NCI-H2196 treated with DMSO at 0.1 percent for 48 hours (cell line): Measurements from ENCODE around the gene UBA7.
"Not testable (repeated sequence)": the region's sequence is repeated elsewhere in the genome, so short reads cannot be mapped to it uniquely, and the experiment has no call there.

ENCODE experiments used
- DNase-seq: peaks from one replicate; lab custom pipeline; 2025; ENCODE audit not compliant: unreplicated experiment; lab: John Stamatoyannopoulos, UW

The UBA7 gene

GRCh38 chr3:49813497-49814174 lies at the start of gene UBA7:
Gene UBA7, minus strand, starts transcription at chr3:49813953. Its CDS starts 166 bp downstream, at chr3:49813787.
- peak; percentile 34 for DNase-seq

GRCh38 chr3:49859576-49860305 lies 46.0 kb upstream of the UBA7 start:
- no peak for DNase-seq

- peak; percentile 64 for DNase-seq
Observed at GRCh38 chr3:49856181-49857005, 42.6 kb upstream of the UBA7 start, which contains the start of gene TRAIP. Gene TRAIP, minus strand, starts transcription at chr3:49856564. Its CDS starts 111 bp downstream, at chr3:49856453.

- DNase-seq, result no peak
Observed at GRCh38 chr3:49855662-49856061, 41.9 kb upstream of the UBA7 start.

GRCh38 chr3:49845694-49846093 lies 31.9 kb upstream of the UBA7 start:
- DNase-seq, result no peak

GRCh38 chr3:49844464-49845183 lies 30.9 kb upstream of the UBA7 start:
- no peak for DNase-seq

- no peak for DNase-seq
Observed at GRCh38 chr3:49842843-49843517, 29.2 kb upstream of the UBA7 start.

GRCh38 chr3:49841806-49842205 lies 28.1 kb upstream of the UBA7 start:
- no peak for DNase-seq

GRCh38 chr3:49841126-49841696 lies 27.5 kb upstream of the UBA7 start:
- DNase-seq, result no peak

- no peak for DNase-seq
Observed at GRCh38 chr3:49840388-49840787, 26.6 kb upstream of the UBA7 start.

- peak; percentile 24 for DNase-seq
Observed at GRCh38 chr3:49839193-49839809, 25.5 kb upstream of the UBA7 start.

- DNase-seq, result no peak
Observed at GRCh38 chr3:49831341-49831740, 17.6 kb upstream of the UBA7 start.

- no peak for DNase-seq
Observed at GRCh38 chr3:49826016-49826415, 12.3 kb upstream of the UBA7 start.

GRCh38 chr3:49823131-49823530 lies 9.4 kb upstream of the UBA7 start:
- not testable (repeated sequence) for DNase-seq

GRCh38 chr3:49812916-49813496 lies 747 bp downstream of the UBA7 start:
- DNase-seq, result no peak

- DNase-seq, result no peak
Observed at GRCh38 chr3:49807431-49808114, 6.2 kb downstream of the UBA7 start.

GRCh38 chr3:49806850-49807249 lies 6.9 kb downstream of the UBA7 start:
- DNase-seq, result no peak

- DNase-seq, result no peak
Observed at GRCh38 chr3:49805897-49806701, 7.7 kb downstream of the UBA7 start.
